Embryonic facial prominence (tissue), 1 donor: ENCODE results near the gene GALK2.
A peak's percentile ranks its signal among the peaks of the same experiment; 100 is the strongest.

Experiments used
- DNase-seq: peaks from one replicate; pipeline ENCODE4 v3.0.0-alpha.2; 2016; ENCODE audit errors: extremely low spot score

Gene GALK2

GRCh38 chr15:49169880-49170597 is at the start of gene GALK2:
TSS of gene GALK2 (plus strand) at chr15:49170247. CDS start at chr15:49170323, 76 bp downstream.
- peak; percentile 48 for DNase-seq

DNA sequence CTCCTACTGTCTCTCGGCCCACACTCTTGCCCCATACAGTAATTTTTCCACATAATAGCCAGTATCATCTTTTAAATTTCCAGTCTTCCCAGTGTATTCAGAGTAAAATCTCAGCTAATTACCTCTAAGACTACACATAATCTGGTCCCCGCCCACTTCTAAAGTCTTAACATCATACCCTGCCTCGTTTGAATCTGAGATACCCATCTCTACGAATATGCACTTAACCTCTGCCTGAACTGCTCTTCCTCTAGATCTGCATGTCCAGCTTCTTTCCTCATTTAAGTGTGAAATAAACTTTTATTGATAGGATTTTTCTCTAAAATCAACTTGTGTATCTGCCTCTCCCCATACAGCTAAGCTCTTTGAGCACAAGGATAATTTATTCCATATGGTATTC is 49.2 kb upstream of the GALK2 start:
- DNase-seq = no peak

GRCh38 chr15:49121901-49122300 is 48.1 kb upstream of the GALK2 start:
- DNase-seq = no peak

- DNase-seq = no peak
Observed at GRCh38 chr15:49122541-49123062, 47.4 kb upstream of the GALK2 start.

- DNase-seq = no peak
Observed at GRCh38 chr15:49124371-49124770, 45.7 kb upstream of the GALK2 start.

DNA sequence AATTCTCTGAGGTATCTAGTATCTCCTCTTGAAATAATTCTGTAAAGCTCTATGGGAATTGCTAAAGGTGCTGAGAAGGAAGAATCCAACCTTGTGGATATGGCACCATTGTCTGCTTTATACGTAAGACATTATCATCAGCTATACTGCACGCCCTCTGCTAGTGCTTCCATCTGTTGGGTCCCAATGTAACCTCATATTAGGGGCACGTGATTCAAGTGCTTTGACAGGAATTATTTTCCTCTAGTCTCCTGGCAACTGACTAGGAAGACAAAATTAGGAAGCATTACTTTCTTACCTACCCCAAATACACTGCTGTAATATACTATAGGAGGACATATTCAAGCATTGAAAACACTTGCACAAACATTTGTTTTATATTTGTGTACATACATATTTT is 38.6 kb upstream of the GALK2 start:
- DNase-seq = no peak

DNA sequence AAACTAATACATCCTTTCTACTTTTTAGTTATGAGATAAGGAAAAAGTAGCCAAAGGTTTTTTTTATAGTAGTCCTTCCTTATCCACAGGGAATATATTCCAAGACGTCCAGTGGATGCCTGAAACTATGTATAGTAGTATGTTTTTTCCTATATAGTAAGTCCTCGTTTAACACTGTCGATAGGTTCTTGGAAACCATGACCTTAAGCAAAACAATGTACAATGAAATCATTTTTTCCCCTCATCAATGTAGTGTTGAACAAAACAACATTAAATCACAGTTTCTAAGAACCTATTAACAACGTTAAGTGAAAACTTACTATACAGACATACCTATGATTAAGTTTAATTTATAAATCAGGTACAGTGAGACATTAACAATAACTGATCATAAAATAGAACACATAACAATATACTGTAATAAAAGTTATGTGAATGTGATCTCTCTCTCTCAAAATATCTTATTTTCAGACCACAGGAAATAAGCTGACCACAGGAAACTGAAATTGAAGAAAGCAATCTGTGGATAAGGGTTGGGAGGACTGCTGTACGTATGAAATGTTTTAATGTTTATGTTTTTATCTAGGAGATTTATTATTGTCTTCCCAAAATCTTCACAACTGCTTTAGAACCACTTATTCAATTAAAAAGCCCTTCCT is 35.2 kb upstream of the GALK2 start:
- DNase-seq = no peak

DNA sequence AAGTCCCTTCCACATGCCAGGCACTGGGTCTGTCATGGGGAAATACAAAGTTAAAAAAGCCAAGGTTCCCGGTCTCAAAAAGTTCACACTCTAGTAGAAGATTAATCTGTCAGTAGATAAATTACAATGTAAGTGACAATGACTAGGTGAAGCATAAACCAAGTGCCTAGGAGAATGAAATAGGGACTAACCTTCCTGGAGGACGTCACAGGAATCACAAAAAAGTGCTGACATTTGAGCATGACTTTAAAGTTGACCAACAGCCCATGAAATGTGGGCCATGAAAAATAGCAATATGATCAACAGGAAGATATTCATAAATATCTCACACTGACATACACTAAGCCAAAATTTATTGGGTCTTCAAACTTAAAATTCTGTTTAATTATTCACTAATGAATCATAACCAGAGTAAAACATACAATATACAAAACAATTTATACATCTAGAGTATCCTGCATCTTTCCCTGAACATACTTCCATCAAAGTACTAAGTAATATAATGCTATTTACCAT is 34.6 kb upstream of the GALK2 start:
- no peak for DNase-seq

GRCh38 chr15:49135911-49136310 is 34.1 kb upstream of the GALK2 start:
- DNase-seq = no peak

DNA sequence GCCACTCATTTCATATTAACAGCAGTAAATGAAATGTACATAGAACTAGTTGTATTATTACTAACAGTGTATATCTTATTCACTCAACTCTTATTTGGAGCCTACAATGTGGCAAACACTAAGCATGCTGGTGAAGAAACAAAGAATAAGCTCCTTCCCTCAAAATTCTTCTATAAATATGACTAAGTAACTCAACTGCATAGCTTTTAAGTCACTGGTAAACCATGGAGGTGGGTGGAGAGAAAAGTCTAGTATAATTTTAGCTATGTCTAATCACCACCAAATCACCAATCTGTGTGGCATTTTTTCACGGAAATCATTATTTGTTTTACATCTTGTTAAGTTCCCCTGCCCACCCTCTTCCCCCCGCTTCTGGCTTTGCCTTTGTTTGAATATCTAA is 32.2 kb upstream of the GALK2 start:
- no peak for DNase-seq

- DNase-seq = no peak
Observed at GRCh38 chr15:49145651-49146609, 24.1 kb upstream of the GALK2 start.

DNA sequence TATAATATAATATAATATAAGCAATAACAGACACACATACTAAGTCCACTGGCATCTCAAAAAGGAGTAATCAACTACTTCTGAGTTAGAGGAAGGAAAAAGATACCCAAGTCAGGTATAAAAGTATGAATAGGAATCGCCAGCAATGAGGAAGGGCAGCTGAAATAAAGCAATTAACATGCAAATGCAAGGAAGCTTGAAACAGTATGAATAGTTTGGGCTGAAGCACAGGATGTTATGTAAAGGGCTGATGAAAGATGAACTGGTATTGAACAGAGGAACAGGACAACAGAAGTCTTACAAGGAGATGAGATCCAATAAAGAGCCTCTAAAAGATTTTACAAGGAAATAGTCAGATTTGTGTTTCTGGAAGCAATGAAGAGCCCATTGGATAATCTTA is 21.7 kb upstream of the GALK2 start:
- no peak for DNase-seq

DNA sequence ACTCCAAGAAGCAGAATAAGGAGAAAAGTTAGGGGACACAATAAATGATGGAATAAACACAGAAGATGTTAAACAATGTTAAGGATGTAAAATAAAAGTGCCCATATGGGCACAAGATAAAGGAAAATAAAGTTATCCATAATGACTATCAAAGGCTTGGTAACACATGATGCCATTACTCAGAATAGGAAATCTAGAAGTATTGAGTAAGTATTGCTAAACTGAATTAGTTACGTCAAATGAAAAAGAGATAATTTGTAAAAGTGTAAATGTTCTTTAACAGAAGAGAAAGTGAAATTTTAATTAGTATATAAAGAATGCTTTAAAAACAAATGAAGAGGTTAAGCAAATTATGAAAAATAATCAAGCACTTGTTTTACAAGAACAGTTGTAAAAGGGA is 21.3 kb upstream of the GALK2 start:
- no peak for DNase-seq

GRCh38 chr15:49151831-49152230 is 18.2 kb upstream of the GALK2 start:
- DNase-seq = no peak

- no peak for DNase-seq
Observed at GRCh38 chr15:49152552-49153312, 17.3 kb upstream of the GALK2 start.

DNA sequence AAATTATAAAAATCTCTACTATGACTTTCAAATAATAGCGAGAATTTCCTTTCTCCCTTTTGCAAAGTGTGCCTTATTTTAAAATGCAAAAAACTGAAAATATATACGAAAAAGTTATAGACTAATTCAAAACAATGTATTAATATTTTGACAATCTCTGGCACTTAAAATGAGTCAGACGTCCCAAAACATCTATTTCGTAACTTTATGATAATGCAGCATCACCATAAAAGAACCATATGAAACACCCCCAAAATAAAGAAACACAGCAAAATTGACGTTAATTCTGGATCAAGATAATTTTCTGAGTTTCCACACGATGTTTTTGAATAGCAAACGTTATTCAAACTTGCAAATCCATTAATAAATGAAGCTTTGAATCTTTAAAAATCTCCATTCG is 15.7 kb upstream of the GALK2 start:
- no peak for DNase-seq

DNA sequence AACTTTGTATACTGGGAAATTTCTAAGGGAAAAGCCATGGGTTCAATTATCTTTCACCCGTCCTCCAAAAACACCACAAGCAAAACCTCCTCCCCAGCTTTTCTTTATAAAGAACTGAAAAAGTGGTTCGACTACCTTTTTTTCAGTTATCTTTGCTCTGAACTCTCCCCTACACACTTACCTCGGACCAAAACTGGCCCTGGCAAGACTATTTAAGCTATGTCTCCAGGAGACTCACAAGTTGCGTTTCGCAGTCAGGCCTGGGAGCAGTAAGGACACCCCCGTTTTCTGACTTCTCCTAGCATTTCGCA is 15.3 kb upstream of the GALK2 start:
- no peak for DNase-seq

- DNase-seq = peak; percentile 97
Observed at GRCh38 chr15:49155110-49155833, 14.8 kb upstream of the GALK2 start, which contains the start of gene COPS2. TSS of gene COPS2 (minus strand) at chr15:49155599. CDS start at chr15:49155578, 21 bp downstream.

GRCh38 chr15:49155834-49156627 is 14.0 kb upstream of the GALK2 start:
- DNase-seq = no peak

GRCh38 chr15:49163678-49164077 is 6.4 kb upstream of the GALK2 start:
- DNase-seq = no peak
